HG03457 (cell line): ENCODE measurements around the gene CNTF.
A peak's percentile ranks its signal among the peaks of the same experiment; 100 is the strongest.
"Not testable (repeated sequence)": the region's sequence is repeated elsewhere in the genome, so short reads cannot be mapped to it uniquely, and the experiment has no call there.

ENCODE experiments used
- ATAC-seq: cut with Tn5 transposase; IDR thresholded peaks from one replicate; pipeline ENCODE4 v1.9.1; 2021; ENCODE audit warnings: moderate number of reproducible peaks; ENCODE audit not compliant: unreplicated experiment

Gene CNTF

GRCh38 chr11:58622344-58622743 is at the start of gene CNTF:
CNTF (plus strand) TSS chr11:58622665; CDS start chr11:58622753, 88 bp downstream.
- ATAC-seq, result no peak

- ATAC-seq, result not testable (repeated sequence)
Measured at GRCh38 chr11:58572906-58573305, 49.6 kb upstream of the CNTF start.

- peak; percentile 23 for ATAC-seq
Measured at GRCh38 chr11:58573451-58574104, 48.9 kb upstream of the CNTF start.

- ATAC-seq, result no peak
Measured at GRCh38 chr11:58574881-58575280, 47.6 kb upstream of the CNTF start.

GRCh38 chr11:58575377-58576020 is 47.0 kb upstream of the CNTF start, which contains the start of gene LPXN:
LPXN (minus strand) TSS chr11:58575856; CDS start chr11:58575772, 84 bp downstream.
- ATAC-seq, result no peak

GRCh38 chr11:58576887-58577471 is 45.5 kb upstream of the CNTF start:
- ATAC-seq, result no peak

- ATAC-seq, result peak; percentile 44
Measured at GRCh38 chr11:58577555-58578135, 44.8 kb upstream of the CNTF start.

- ATAC-seq, result no peak
Measured at GRCh38 chr11:58578136-58578634, 44.3 kb upstream of the CNTF start.

GRCh38 chr11:58578635-58579191 is 43.8 kb upstream of the CNTF start, which contains the start of gene ZFP91:
ZFP91 (plus strand) TSS chr11:58579063; CDS start chr11:58579282, 219 bp downstream.
- peak; percentile 29 for ATAC-seq

- peak; percentile 30 for ATAC-seq
Measured at GRCh38 chr11:58579192-58580129, 43.0 kb upstream of the CNTF start.

- no peak for ATAC-seq
Measured at GRCh38 chr11:58580311-58580710, 42.2 kb upstream of the CNTF start.

- ATAC-seq, result no peak
Measured at GRCh38 chr11:58582437-58582836, 40.0 kb upstream of the CNTF start.

GRCh38 chr11:58586998-58587397 is 35.5 kb upstream of the CNTF start:
- no peak for ATAC-seq

GRCh38 chr11:58591659-58592058 is 30.8 kb upstream of the CNTF start:
- no peak for ATAC-seq

- ATAC-seq, result no peak
Measured at GRCh38 chr11:58592760-58593472, 29.5 kb upstream of the CNTF start.

GRCh38 chr11:58594826-58595225 is 27.6 kb upstream of the CNTF start:
- no peak for ATAC-seq

GRCh38 chr11:58596621-58597020 is 25.8 kb upstream of the CNTF start:
- no peak for ATAC-seq

GRCh38 chr11:58597486-58598144 is 24.9 kb upstream of the CNTF start:
- no peak for ATAC-seq

- no peak for ATAC-seq
Measured at GRCh38 chr11:58600510-58600909, 22.0 kb upstream of the CNTF start.
